G401 (cell line): Measurements from ENCODE around the gene AUTS2. TPM values are rescaled to one million over a fixed set of nuclear protein-coding genes. Genes with fewer than 3 reads are reported as not detected.

Source experiments
- DNase-seq: peaks from one replicate; pipeline ENCODE4 v3.0.0-alpha.2; 2015; ENCODE audit warnings: low spot score
- in situ Hi-C: cut with HindIII; loops from 2 replicates; pipeline ENCODE4 v1.10.0; 2016; ENCODE audit warnings: low sequenced_read_pairs, mixed read lengths
- total RNA-seq: library from RNA; depleted of rRNA; stranded (reverse); fragments of >200 nt; shearing (Covaris generic); gene quantifications from 2 replicates; pipeline ENCODE4 v1.2.3, GENCODE V29; 2014

Gene AUTS2
- total RNA-seq, 1 experiment from 2014 or later, result 4.4 TPM

- DNase-seq, result no peak
- in situ Hi-C loops, result no loop called here
These were observed 881.1 kb downstream of the AUTS2 start for GRCh38 chr7:70479153-70480021.

- no peak for DNase-seq
These were observed 882.8 kb downstream of the AUTS2 start for GRCh38 chr7:70480927-70481569.

GRCh38 chr7:70481570-70482123 is 883.4 kb downstream of the AUTS2 start:
- in situ Hi-C loops, result no loop called here
- DNase-seq, result no peak

More at GRCh38 chr7:70480927-70481569, 882.8 kb downstream of the AUTS2 start:
- in situ Hi-C loops, result no loop called here

GRCh38 chr7:70484255-70484654 is 886.0 kb downstream of the AUTS2 start:
- in situ Hi-C loops, result no loop called here
- no peak for DNase-seq

- in situ Hi-C loops, result no loop called here
- no peak for DNase-seq
These were observed 888.7 kb downstream of the AUTS2 start for GRCh38 chr7:70486977-70487376.

DNA sequence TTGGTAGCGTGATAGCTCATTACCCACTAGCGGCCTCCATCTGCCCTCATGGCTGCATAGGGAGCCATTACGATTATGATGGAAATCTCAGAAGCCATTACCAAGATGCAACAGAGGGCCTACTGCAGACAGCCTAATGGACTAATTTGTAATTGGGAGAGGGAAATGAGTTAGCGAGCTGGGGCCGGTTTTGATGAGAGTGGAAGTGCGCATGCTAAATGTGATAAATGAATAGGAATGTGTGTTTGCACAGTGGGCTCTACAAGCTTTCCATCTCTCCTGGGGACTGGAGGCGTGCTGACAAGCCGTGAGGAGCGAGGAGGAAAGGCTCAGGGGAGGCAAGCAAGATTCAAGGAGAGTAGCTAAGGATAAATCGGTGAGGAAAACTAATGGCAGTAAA is 889.2 kb downstream of the AUTS2 start:
- in situ Hi-C loops, result no loop called here
- no peak for DNase-seq

DNA sequence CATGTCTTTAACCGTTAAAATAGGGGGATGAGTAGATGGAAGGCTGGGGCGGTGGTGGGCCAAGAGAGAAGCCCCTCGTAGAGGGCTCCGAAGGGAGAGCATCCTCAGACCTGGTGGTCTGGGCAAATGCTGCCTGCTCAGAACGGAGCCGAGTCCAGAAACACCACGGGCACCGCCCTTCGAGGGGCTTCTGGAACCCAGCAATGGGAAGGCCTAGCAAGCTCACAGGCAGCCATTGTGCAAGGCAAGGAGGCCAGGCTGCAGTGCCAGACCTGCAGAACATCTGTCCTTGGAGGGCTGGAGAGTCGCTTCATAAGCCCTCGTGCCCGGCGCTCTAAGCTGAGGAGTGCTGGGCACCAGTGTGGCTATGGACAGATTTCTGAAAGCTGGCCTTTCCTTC is 889.6 kb downstream of the AUTS2 start:
- in situ Hi-C loops, result no loop called here
- no peak for DNase-seq

DNA sequence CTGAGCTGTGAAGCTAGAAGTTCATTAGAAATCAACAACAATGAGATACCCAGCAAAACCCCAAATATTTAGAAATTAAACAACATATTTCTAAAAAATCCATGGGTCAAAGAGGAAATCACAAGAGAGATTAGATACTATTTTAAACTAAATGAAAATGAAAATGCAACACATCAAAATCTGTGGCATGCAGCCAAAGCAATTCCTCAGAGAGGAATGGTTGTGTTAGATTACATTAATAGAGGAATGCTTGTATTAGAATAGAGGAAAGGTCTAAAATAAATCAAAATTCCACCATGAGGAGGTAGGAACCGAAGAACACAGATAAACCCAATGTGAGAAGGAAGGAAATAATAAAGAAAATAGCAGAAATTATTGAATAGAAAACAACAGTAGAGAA is 891.5 kb downstream of the AUTS2 start:
- in situ Hi-C loops, result no loop called here
- DNase-seq, result no peak

GRCh38 chr7:70492625-70493024 is 894.4 kb downstream of the AUTS2 start:
- in situ Hi-C loops, result no loop called here
- no peak for DNase-seq

- in situ Hi-C loops, result no loop called here
- no peak for DNase-seq
These were observed 896.2 kb downstream of the AUTS2 start for GRCh38 chr7:70494225-70495032.

DNA sequence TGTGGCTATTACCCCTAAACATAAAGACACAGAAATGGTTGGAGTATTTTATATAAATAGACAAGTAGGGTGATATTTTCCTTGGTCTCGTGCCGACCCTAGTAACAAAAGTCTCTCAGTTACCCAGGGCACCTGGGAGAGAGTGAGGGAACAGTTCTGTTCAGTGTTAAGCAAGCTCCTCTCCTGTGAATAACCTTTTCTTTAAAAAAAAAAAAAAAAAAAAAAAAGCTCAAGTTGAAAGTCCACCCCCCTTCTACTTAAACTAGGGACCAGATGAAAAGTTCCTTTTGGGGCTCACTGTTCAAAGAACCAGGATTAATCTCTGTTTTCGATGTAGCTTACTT is 896.7 kb downstream of the AUTS2 start:
- in situ Hi-C loops, result no loop called here
- DNase-seq, result no peak

DNA sequence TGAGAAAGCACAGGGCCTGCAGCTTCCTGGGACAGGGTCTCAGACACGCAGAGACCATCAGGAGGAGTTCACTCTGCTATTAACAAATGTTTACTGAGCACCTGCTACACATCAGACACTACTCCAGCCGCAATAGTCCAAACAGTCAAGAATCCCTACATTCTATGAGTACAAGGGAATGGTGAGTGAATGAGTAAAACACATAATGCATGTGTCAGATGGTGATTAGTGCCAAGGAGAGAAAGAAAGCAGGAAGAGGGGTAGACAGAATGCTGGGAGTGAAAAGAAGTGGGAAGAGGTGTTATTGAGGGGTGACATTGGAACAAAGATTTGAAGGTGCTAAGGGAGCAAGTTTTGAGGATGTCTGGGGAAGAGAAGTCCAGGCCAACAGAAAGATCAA is 899.5 kb downstream of the AUTS2 start:
- in situ Hi-C loops, result no loop called here

DNA sequence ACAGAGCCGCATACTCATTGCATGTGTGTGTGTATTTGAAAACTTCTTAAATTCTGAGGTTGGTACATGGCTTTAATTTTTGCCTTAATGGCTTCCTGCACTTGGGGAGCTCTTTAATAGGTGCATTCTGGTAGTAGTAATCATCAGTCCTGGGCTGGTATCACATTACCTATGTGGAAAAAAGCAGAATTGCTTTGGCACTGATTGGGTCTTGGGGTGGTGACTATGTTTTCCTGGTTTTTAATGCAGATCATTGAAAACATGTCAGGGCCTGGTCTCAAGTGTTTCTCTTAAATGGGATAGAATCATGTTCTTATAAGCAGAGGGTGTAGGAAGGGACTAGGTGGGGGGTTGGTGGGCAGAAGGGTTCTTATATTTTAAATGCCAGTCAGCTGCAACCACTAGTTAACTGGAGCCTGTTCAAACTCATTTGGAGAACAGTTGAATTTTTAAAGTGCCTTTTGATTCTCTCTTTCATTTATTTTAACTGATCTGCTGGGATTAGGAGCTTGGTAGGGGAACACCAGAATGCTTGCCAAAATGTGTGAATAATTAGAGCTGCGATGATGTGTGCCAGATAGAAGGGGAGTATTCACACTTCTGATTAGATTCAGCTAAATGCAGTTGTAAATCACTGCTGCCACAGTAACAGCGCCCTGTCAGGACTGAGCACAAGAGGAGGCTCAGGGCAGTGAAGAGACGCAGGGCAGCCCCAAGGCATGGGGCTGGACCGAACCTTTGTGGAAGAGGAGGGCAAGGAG is 900.1 kb downstream of the AUTS2 start:
- in situ Hi-C loops, result no loop called here
- no peak for DNase-seq

More for the DNA sequence above, 899.5 kb downstream of the AUTS2 start:
- DNase-seq, result no peak

- no peak for DNase-seq
- in situ Hi-C loops, result no loop called here
These were observed 902.0 kb downstream of the AUTS2 start for GRCh38 chr7:70500261-70500660.

GRCh38 chr7:70502117-70502863 is 904.0 kb downstream of the AUTS2 start:
- DNase-seq, result no peak
- in situ Hi-C loops, result no loop called here

DNA sequence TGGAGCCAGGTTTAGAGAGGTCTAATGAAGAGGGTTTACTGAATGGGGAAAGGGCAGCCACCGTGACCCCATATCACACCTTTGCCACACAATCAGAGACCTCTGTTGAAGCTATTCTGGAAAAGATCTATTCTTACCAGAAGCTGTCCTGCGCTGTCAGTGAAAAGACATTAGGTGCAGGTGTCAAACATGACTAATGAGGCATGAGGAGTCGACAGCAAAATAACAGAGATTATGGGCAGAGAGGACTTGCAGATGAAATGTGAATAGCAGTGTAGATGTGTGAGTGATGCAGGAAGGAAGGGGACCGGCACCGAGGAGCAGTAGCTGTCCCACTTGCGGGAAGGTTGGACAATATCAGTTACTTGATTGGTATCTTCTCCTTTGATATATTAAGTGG is 906.0 kb downstream of the AUTS2 start:
- in situ Hi-C loops, result no loop called here
- no peak for DNase-seq

DNA sequence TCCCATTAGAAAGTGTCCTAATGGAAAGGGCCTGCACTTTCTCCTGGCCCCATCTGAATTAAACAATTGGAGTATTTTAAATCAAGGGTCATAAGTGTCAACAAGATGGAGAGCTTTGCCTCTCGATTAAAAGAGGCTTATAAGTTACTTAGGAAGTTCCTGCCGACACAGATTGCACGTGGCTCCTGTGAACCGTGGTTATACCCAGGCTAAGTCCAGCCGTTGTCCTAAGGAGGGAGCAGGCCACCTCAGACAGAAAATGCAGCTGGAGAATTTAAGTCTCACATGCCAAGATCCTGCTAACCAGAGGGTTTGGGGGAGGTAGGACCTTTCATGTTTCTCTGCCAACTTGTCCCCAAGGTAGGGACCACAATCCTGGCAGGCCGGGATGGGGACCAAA is 907.2 kb downstream of the AUTS2 start:
- no peak for DNase-seq

DNA sequence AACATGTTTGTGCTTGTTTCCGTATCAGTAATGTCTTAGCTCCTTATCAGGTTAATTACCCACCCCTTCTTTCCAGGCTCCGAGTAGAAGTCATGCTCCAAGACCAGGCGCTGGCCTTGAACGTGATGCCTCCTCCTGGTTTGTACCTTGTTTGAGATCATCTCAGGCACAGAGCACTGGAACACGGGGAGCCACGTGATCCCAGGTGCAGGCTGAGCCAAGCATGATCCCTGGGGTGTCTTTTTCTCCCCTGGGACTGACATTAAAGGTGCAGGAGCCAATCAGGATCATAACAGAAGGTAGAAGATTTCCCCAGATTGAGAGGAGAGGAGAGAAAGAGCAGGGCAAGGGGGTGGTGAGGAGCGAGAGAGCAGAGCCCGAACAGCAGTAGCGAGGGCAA is 907.6 kb downstream of the AUTS2 start:
- no peak for DNase-seq
- in situ Hi-C loops, result no loop called here

More for the DNA sequence above, 907.2 kb downstream of the AUTS2 start:
- in situ Hi-C loops, result no loop called here
